A673 (cell line): ENCODE results near the gene TMEM44. TPM values are rescaled to one million over a fixed set of nuclear protein-coding genes. Genes with fewer than 3 reads are reported as not detected.

Experiments used
- BruUV-seq: library from RNA; stranded (reverse); fragments of 400-500 nt; replicated peaks from 2 replicates; lab custom pipeline; 2021; lab: Mats Ljungman, UMichigan
- CTCF ChIA-PET: fragments of 300-600 bp; sonication (Branson Sonifier 250); formaldehyde crosslinking; loops from one replicate; lab custom pipeline; 2022; ENCODE audit warnings: antibody characterized with exemption; lab: Charles Lee
- POLR2A ChIA-PET: fragments of 300-600 bp; sonication (Branson Sonifier 250); formaldehyde crosslinking; loops from one replicate; lab custom pipeline; 2022; ENCODE audit warnings: antibody characterized with exemption; ENCODE audit not compliant: low non-redundant PET; lab: Charles Lee
- DNase-seq: peaks from one replicate; pipeline ENCODE4 v3.0.0-alpha.2; 2015; ENCODE audit warnings: low spot score
- H3K27ac ChIP-seq: fragments of 200-600 bp; sonication (generic); 2 replicates; pipeline ENCODE4 v1.5.1; 2016; ENCODE audit warnings: mixed run types, low read depth, mild to moderate bottlenecking, mixed read lengths, antibody characterized with exemption, low read length; ENCODE audit not compliant: poor library complexity, severe bottlenecking
- H3K27me3 ChIP-seq: fragments of 200-600 bp; sonication (generic); replicated peaks from 2 replicates; pipeline ENCODE4 v1.6.1; 2017; ENCODE audit warnings: mixed run types, low read depth, mild to moderate bottlenecking, mixed read lengths, antibody characterized with exemption, low read length; ENCODE audit not compliant: insufficient read depth, poor library complexity
- H3K36me3 ChIP-seq: fragments of 200-600 bp; sonication (generic); 2 replicates; pipeline ENCODE4 v1.6.1; 2016; ENCODE audit warnings: mixed run types, mild to moderate bottlenecking, mixed read lengths, antibody characterized with exemption, low read length; ENCODE audit not compliant: insufficient read depth, poor library complexity, severe bottlenecking
- H3K4me1 ChIP-seq: fragments of 200-600 bp; sonication (generic); 2 replicates; pipeline ENCODE4 v1.6.1; 2017; ENCODE audit warnings: mixed run types, mild to moderate bottlenecking, mixed read lengths, antibody characterized with exemption, low read length; ENCODE audit not compliant: insufficient read depth, poor library complexity, severe bottlenecking
- H3K4me3 ChIP-seq: fragments of 200-600 bp; sonication (generic); 2 replicates; pipeline ENCODE4 v1.5.1; 2016; ENCODE audit warnings: low read depth, mixed run types, mild to moderate bottlenecking, mixed read lengths, low read length; ENCODE audit not compliant: poor library complexity, severe bottlenecking
- H3K9me3 ChIP-seq: fragments of 200-600 bp; sonication (generic); 2 replicates; pipeline ENCODE4 v1.6.1; 2016; ENCODE audit warnings: mixed run types, low read depth, mild to moderate bottlenecking, mixed read lengths, antibody characterized with exemption, low read length; ENCODE audit not compliant: poor library complexity, severe bottlenecking
- EZH2 ChIP-seq: fragments of 200-600 bp; sonication (generic); IDR thresholded peaks from 2 replicates; pipeline ENCODE4 v1.6.1; 2017; ENCODE audit warnings: borderline replicate concordance, low read depth, mild to moderate bottlenecking, mixed read lengths, antibody characterized with exemption, low read length; ENCODE audit not compliant: poor library complexity, severe bottlenecking
- intact Hi-C: fragments of 100-400 bp; cut with micrococcal nuclease; formaldehyde crosslinking; loops from one replicate; pipeline ENCODE4 v1.10.0; 2022; ENCODE audit not compliant: unreplicated experiment
- total RNA-seq: library from RNA; stranded (reverse); gene quantifications from 2 replicates; pipeline ENCODE4 v1.2.3, GENCODE V29; 2021
- TF ChIP-seq, protein P1 (sequence below): fragments of 300-800, 200-600 bp; sonication (generic); conservative IDR thresholded peaks from 2 replicates; pipeline ENCODE4 v1.5.1; 2017; ENCODE audit warnings: low read depth, mild to moderate bottlenecking, antibody characterized with exemption, low read length, moderate library complexity, mixed read lengths

Gene TMEM44
- total RNA-seq, 1 experiment from 2014 or later, result 20.9 TPM

DNA sequence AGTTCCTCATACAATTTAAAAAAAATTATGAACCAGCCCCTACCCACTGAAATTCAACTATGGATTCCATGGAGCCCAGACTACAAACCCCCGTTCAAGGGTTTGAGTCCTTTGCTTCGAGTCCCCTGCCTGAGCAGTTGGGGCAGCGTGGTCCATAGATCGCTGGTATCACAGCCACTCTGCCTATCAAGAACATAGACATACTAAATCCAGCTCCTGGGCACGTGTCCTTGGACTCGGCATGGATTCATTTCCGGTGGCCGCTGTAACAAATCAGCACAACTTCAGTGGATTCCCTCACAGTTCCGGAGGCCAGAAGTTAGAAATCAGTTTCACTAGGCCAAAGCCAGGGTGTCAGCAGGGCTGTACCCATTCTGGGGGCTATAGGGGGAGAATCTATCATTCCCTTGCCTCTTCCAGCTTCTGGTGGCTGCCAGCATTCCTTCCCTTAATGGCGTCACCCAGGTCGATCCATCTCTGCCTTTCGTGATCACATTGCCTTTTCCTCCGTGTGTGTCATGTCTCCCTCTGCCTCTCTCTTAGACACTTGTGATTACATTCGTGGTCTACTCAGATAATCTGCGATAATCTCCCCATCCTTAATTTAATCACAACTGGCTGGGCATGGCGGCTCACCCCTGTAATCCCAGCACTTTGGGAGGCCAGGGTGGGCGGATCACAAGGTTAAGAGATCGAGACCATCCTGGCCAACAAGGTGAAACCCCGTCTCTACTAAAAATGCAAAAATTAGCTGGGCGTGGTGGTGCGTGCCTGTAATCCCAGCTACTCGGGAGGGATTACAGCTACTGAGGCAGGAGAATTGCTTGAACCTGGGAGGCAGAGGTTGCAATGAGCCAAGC is 4.6 kb upstream of the TMEM44 start:
- H3K9me3 ChIP-seq, result no peaks in the 10 kb centered on the region
- ChIA-PET POLR2A (no interaction called here), CTCF (no interaction called here)
- no peaks in the 10 kb centered on the region for H3K4me1 ChIP-seq
- no peak overlapping the region for H3K4me3 ChIP-seq
- peaks cover 23% of the 10 kb centered on the region for H3K36me3 ChIP-seq
- H3K27me3 ChIP-seq, result no peaks in the 10 kb centered on the region
- peak overlapping the region; percentile 32 for H3K27ac ChIP-seq
- BruUV-seq, result no TSS peak
- intact Hi-C loops, result loop anchor here (10.0 kb wide), 1 partner anchor 303 kb away; no protein-coding TSS in a partner anchor
- TF ChIP-seq, protein P1, sequence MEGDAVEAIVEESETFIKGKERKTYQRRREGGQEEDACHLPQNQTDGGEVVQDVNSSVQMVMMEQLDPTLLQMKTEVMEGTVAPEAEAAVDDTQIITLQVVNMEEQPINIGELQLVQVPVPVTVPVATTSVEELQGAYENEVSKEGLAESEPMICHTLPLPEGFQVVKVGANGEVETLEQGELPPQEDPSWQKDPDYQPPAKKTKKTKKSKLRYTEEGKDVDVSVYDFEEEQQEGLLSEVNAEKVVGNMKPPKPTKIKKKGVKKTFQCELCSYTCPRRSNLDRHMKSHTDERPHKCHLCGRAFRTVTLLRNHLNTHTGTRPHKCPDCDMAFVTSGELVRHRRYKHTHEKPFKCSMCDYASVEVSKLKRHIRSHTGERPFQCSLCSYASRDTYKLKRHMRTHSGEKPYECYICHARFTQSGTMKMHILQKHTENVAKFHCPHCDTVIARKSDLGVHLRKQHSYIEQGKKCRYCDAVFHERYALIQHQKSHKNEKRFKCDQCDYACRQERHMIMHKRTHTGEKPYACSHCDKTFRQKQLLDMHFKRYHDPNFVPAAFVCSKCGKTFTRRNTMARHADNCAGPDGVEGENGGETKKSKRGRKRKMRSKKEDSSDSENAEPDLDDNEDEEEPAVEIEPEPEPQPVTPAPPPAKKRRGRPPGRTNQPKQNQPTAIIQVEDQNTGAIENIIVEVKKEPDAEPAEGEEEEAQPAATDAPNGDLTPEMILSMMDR, result no peak
- TF ChIP-seq EZH2, result no peak
- DNase-seq, result no peak

DNA sequence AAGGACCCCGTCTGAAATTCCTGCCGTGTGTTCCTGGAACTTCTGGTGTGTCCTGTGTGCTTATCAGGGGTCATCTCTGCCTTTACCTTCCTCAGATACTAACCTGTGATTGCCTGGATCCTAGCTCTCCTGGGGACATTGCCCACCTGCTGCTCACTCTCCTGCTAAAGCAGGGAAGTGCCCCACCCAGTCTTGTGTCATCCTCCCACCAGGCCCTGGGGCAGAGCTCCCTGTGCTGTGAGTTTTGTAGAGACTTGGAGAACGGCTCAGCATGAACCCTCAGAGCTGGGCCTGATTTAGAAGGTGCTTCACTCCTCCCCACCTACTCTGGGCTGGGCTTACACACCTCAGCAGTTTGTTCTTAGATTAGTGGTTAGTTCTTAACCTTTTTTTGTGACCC is 3.8 kb upstream of the TMEM44 start:
- ChIA-PET CTCF (interaction anchor here (0.6 kb wide), 1 partner anchor 901 kb away, joined by 3 read pairs; no protein-coding TSS in a partner anchor), POLR2A (interaction anchor here (0.6 kb wide), 1 partner anchor 14 kb away, joined by 3 read pairs; no protein-coding TSS in a partner anchor)
- Histone ChIP-seq H3K27me3 (no peaks in the 10 kb centered on the region), H3K9me3 (no peaks in the 10 kb centered on the region), H3K27ac (peak overlapping the region; percentile 32), H3K4me1 (no peaks in the 10 kb centered on the region), H3K36me3 (peaks cover 19% of the 10 kb centered on the region), H3K4me3 (no peak overlapping the region)
- TF ChIP-seq, protein P1, result no peak
- no peak for TF ChIP-seq EZH2
- intact Hi-C loops, result loop anchor here (10.0 kb wide), 1 partner anchor 302 kb away; no protein-coding TSS in a partner anchor
- no TSS peak for BruUV-seq
- DNase-seq, result no peak

DNA sequence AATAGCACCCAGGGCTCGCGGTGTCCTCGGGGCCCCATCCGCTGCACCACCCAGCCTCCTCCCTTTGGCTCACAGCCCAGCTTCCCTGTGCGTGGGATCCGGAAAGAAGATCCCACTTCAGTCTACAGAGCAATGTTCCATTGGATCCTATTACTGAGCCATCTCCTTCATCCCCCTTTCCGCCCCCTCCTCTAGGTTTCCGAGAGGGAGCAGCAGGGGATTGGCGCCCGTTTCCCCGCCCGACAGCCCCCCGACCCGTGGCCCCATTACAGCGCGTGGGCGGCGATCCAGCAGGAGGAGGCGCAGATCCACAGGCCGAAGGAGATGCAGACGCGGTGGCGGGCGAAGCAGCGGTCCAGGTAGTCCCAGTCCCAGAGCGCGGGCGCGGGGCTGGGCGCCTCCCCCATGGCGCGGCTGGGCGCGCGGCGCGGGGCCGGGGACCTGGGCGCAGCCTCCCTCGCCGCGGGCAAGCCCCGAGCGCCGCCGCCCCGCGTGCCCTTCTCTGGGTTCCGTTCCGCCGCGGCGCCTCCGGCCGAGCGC is 340 bp downstream of the TMEM44 start:
- POLR2A ChIA-PET, result no interaction called here
- TF ChIP-seq EZH2, result no peak
- TF ChIP-seq, protein P1, result no peak
- intact Hi-C loops, result loop anchor here (10.0 kb wide), 1 partner anchor 298 kb away; no protein-coding TSS in a partner anchor
- Histone ChIP-seq H3K27ac (peak overlapping the region; percentile 77), H3K36me3 (peaks cover 13% of the 10 kb centered on the region), H3K27me3 (no peaks in the 10 kb centered on the region), H3K9me3 (peaks cover 6% of the 10 kb centered on the region), H3K4me1 (no peaks in the 10 kb centered on the region), H3K4me3 (peak overlapping the region; percentile 84)
- BruUV-seq, result no TSS peak
- CTCF ChIA-PET, result no interaction called here
- peak; percentile 78 for DNase-seq
